Astrocyte of the hippocampus (primary cell): ENCODE measurements around the gene ZNF221.
A peak's percentile ranks its signal among the peaks of the same experiment; 100 is the strongest.

Experiments used
- DNase-seq: peaks from one replicate; pipeline ENCODE4 v3.0.0; 2011; ENCODE audit warnings: low read depth, low spot score

The ZNF221 gene

GRCh38 chr19:43957891-43958290 lies 6.9 kb downstream of the ZNF221 start:
- DNase-seq, result no peak

GRCh38 chr19:43960411-43960810 lies 9.4 kb downstream of the ZNF221 start:
- DNase-seq, result no peak

DNA sequence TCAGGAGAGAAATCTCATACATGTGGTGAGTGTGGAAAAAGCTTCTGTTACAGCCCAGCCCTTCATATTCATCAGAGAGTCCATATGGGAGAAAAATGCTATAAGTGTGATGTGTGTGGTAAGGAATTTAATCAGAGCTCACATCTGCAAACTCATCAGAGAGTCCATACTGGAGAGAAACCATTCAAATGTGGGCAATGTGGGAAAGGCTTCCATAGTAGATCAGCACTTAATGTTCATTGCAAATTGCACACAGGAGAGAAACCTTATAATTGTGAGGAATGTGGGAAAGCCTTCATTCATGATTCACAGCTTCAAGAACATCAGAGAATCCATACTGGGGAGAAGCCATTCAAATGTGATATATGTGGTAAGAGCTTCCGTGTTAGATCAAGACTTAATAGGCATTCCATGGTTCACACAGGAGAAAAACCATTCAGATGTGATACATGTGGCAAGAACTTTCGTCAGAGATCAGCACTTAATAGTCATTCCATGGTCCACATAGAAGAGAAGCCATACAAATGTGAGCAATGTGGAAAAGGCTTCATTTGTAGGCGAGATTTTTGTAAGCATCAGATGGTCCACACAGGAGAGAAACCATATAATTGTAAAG lies 15.2 kb downstream of the ZNF221 start:
- DNase-seq, result no peak

DNA sequence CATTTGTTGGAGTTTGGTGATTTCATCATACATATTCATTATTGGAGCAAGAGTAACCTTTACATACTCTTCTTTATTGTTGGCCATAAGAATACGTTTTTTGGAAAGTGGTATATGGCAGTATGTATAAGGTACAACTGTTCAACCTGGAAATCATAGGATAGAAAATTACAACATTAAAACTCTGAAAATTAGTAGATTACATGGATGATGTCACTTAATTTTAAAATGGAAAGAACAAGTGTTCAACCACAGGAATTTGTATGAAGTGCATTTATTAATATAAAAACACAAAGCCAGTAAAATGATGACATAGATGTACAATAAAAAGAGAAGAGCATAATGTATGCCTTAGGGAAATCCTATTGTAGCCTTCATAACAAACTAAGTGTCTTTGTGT lies 25.7 kb downstream of the ZNF221 start:
- no peak for DNase-seq

GRCh38 chr19:43983544-43983911 lies 32.5 kb downstream of the ZNF221 start:
- DNase-seq, result no peak

DNA sequence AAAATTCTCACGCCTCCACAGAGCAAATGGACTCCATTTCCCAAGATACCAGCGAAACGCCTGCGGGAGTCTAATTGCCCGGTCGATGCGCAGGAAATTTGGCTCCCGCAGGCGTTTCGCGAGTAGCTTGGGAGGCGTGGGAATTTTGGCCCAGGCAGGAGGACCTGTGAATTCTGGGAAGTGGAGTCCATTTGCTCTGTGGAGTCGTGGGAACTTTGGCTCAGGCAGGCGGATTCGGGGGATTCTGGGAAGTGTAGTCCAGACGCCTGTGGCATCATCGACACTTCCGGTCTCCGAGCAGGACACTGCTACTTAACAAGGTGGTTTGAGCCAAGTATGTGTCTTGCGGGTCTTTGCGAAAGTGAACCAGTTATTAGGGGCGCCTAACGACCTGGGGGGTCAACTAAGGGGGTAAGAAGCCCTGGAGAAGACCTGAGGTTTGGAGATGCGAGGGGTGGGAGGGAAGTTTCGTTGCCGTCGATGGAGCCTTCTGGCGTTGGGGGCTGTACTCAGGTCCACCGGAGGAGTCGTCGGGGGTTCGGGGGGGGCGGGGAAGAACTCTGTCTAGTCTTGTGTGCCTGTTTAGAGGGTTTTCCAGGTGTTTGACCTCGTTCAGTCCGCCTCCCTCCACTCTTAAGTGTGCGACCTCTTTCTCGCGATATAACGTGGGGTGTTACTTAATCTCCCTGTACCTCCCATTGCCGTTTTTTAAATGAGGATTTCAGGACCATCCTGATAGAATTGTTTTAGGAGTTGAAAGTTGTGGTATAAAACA lies 33.1 kb downstream of the ZNF221 start, which contains the start of gene ZNF155:
Gene ZNF155 (plus strand): TSS at position 277 of the 775 bp plus-strand sequence. CDS start 4,356 bp downstream, outside the sequence.
- DNase-seq, result peak; percentile 98

- DNase-seq, result no peak
Measured at GRCh38 chr19:43984687-43985000, 33.6 kb downstream of the ZNF221 start.

DNA sequence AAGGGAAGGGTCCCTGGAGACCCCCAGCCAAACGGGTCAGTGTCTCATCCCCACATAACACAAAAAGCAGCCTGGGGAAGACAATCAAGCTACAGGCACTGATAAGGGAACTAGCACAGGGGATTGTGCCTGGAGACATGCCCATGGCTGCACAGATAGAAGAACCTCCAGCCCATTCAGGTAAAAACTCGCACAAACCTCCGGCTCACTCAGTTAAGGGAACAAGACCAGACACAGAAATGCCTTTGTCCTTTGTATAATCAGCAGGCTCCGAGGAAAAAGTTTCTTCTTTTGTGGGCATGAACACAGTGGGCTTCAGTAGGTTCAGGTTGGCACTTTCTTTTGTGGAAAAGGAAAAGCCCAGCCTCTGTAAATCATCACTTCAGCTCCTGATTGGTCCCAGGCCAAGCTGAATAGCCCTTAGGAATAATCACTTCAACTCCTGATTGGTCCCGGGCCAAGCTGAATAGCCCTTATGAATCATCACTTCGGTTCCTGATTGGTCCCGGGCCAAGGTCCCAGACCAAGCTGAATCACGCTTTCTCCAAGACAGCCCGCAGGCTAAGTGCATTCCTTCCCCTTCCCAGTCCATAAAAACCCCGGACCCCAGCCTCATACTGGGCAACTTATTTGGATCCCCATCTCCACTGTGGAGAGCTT lies 46.7 kb downstream of the ZNF221 start:
- DNase-seq, result peak; percentile 69

DNA sequence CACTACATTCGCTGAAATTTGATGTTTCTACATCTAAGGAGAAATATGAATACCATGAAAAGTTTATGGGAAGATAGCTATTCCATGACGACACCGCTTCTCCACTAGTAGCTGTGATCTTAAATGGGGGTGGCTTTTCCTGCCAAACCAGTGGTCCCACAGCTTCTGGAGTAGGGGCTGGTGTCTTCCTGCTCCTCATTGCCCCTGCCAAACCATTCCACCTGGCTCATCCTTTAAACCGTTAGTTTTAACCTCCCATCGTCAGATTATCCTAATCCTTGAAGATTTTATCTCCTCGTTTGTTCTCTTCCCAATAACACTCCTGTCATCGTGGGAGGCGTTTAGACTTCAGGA lies 51.2 kb downstream of the ZNF221 start:
- no peak for DNase-seq

- peak; percentile 97 for DNase-seq
Measured at GRCh38 chr19:44002566-44003460, 51.8 kb downstream of the ZNF221 start, which contains the start of gene ZNF230. ZNF230 (plus strand) TSS chr19:44002957; CDS start chr19:44007079, 4,122 bp downstream.

DNA sequence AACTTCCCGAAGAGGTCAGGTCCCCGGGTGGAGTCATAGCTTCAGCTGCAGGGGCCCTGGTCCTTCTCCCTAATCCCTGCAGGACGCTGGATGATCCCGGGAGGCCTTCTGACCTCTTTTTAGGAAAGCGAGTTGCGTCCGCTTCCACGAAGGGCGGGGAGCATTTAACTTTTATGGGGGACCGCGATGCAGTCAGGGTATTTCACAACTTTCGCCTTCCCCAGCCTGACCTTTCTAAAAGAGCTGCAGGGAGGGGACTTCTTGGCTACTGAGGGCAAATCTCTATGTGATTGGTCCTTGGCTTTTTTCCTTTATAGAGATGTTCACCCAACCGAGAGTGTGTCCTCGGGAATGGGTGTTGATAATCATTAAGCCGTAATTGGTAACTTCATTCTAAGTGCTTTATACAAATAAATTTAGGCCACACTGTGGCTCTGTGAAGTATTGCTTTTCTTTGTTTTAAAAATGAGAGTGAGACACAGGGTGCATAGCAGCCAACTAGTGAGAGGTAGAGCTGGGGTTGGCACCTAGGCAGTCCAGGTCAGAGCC lies 52.5 kb downstream of the ZNF221 start:
- peak; percentile 11 for DNase-seq

DNA sequence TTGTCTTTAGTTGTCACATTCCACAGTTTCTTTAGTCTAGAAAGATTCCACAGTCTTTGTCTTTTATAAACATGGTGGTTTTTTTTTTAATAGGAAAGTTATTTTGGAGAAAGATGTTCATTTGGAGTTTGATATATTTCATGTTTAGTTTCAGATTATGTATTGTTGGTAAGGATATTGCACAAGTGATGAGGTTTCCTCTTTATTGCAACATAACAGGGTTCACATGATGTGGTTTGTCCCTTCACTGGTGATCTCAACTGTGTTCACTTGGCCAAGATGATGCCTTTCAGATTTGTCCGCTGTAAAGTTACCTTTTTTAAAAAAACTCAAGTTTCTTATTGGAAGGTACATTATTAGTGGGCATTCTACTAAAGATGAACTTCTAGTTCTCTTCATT lies 54.9 kb downstream of the ZNF221 start:
- no peak for DNase-seq

GRCh38 chr19:44007473-44007872 lies 56.4 kb downstream of the ZNF221 start:
- no peak for DNase-seq

- no peak for DNase-seq
Measured at GRCh38 chr19:44010468-44010867, 59.4 kb downstream of the ZNF221 start.
